Activated gamma-delta T cell treated with anti-CD3 and anti-CD28 coated beads, Interleukin-2, amount 50 U/mL, for 16 hours (primary cell): Measurements from ENCODE around the gene REX1BD.
"Not testable (repeated sequence)": the region's sequence is repeated elsewhere in the genome, so short reads cannot be mapped to it uniquely, and the experiment has no call there.

Source experiments
- DNase-seq: peaks from one replicate; pipeline ENCODE4 v3.0.0-alpha.2; 2020; ENCODE audit warnings: low read depth

REX1BD gene

GRCh38 chr19:18577365-18577914, 11.2 kb upstream of the REX1BD start:
- no peak for DNase-seq

- no peak for DNase-seq
These were observed 8.3 kb upstream of the REX1BD start for GRCh38 chr19:18580311-18580710.

GRCh38 chr19:18586306-18586705, 2.3 kb upstream of the REX1BD start:
- no peak for DNase-seq

- no peak for DNase-seq
These were observed 1.0 kb upstream of the REX1BD start for GRCh38 chr19:18587561-18587960.

GRCh38 chr19:18587962-18588610, 512 bp upstream of the REX1BD start:
- no peak for DNase-seq

GRCh38 chr19:18589380-18590272, 1.0 kb downstream of the REX1BD start:
- DNase-seq = peak; percentile 47

GRCh38 chr19:18590273-18591272, 2.0 kb downstream of the REX1BD start:
- no peak for DNase-seq

GRCh38 chr19:18591735-18592385, 3.3 kb downstream of the REX1BD start:
- no peak for DNase-seq

GRCh38 chr19:18592732-18593131, 4.1 kb downstream of the REX1BD start:
- DNase-seq = not testable (repeated sequence)

- no peak for DNase-seq
These were observed 4.9 kb downstream of the REX1BD start for GRCh38 chr19:18593367-18594095.

GRCh38 chr19:18594096-18594823, 5.7 kb downstream of the REX1BD start:
- peak; percentile 60 for DNase-seq

- no peak for DNase-seq
These were observed 6.3 kb downstream of the REX1BD start for GRCh38 chr19:18594824-18595373.

GRCh38 chr19:18595475-18595874, 6.9 kb downstream of the REX1BD start:
- no peak for DNase-seq

- no peak for DNase-seq
These were observed 8.2 kb downstream of the REX1BD start for GRCh38 chr19:18596752-18597157.

GRCh38 chr19:18597809-18598660, 9.4 kb downstream of the REX1BD start:
- DNase-seq = no peak

GRCh38 chr19:18599485-18599884, 10.9 kb downstream of the REX1BD start:
- no peak for DNase-seq

- not testable (repeated sequence) for DNase-seq
These were observed 12.2 kb downstream of the REX1BD start for GRCh38 chr19:18600692-18601397.

GRCh38 chr19:18601875-18602274, 13.3 kb downstream of the REX1BD start:
- no peak for DNase-seq
